Measurements from ENCODE around the gene ARHGAP15. TPM values are rescaled to one million over a fixed set of nuclear protein-coding genes. Genes with fewer than 3 reads are reported as not detected.

Gene ARHGAP15
- total RNA-seq, 1 donor from 2014 or later = 6.8 TPM

- DNase-seq (ENCODE audit: low spot score) = no peak
- intact Hi-C loops (cut with DNase I) = no loop called here
Measured at GRCh38 chr2:143491131-143491530, 361.9 kb downstream of the ARHGAP15 start.

GRCh38 chr2:143493339-143493738, 364.1 kb downstream of the ARHGAP15 start:
- intact Hi-C loops (cut with DNase I) = no loop called here
- no peak for DNase-seq (ENCODE audit: low spot score)

GRCh38 chr2:143497726-143498125, 368.5 kb downstream of the ARHGAP15 start:
- intact Hi-C loops (cut with DNase I) = no loop called here

GRCh38 chr2:143498496-143498895, 369.3 kb downstream of the ARHGAP15 start:
- DNase-seq (ENCODE audit: low spot score) = no peak
- intact Hi-C loops (cut with DNase I) = no loop called here

More at GRCh38 chr2:143497726-143498125, 368.5 kb downstream of the ARHGAP15 start:
- no peak for DNase-seq (ENCODE audit: low spot score)

- intact Hi-C loops (cut with DNase I) = no loop called here
- DNase-seq (ENCODE audit: low spot score) = no peak
Measured at GRCh38 chr2:143499061-143499460, 369.8 kb downstream of the ARHGAP15 start.

GRCh38 chr2:143501106-143501676, 372.0 kb downstream of the ARHGAP15 start:
- no peak for DNase-seq (ENCODE audit: low spot score)
- intact Hi-C loops (cut with DNase I) = no loop called here

GRCh38 chr2:143503280-143503679, 374.1 kb downstream of the ARHGAP15 start:
- intact Hi-C loops (cut with DNase I) = no loop called here
- DNase-seq (ENCODE audit: low spot score) = no peak

GRCh38 chr2:143504397-143504796, 375.2 kb downstream of the ARHGAP15 start:
- no peak for DNase-seq (ENCODE audit: low spot score)
- intact Hi-C loops (cut with DNase I) = no loop called here

GRCh38 chr2:143505542-143505941, 376.3 kb downstream of the ARHGAP15 start:
- no peak for DNase-seq (ENCODE audit: low spot score)
- intact Hi-C loops (cut with DNase I) = no loop called here

- DNase-seq (ENCODE audit: low spot score) = no peak
- intact Hi-C loops (cut with DNase I) = no loop called here
Measured at GRCh38 chr2:143513081-143513480, 383.9 kb downstream of the ARHGAP15 start.

GRCh38 chr2:143514413-143514812, 385.2 kb downstream of the ARHGAP15 start:
- intact Hi-C loops (cut with DNase I) = no loop called here
- no peak for DNase-seq (ENCODE audit: low spot score)

- intact Hi-C loops (cut with DNase I) = no loop called here
- DNase-seq (ENCODE audit: low spot score) = no peak
Measured at GRCh38 chr2:143515318-143515717, 386.1 kb downstream of the ARHGAP15 start.

- intact Hi-C loops (cut with DNase I) = no loop called here
- DNase-seq (ENCODE audit: low spot score) = no peak
Measured at GRCh38 chr2:143519521-143519920, 390.3 kb downstream of the ARHGAP15 start.

GRCh38 chr2:143521396-143521795, 392.2 kb downstream of the ARHGAP15 start:
- intact Hi-C loops (cut with DNase I) = no loop called here
- DNase-seq (ENCODE audit: low spot score) = no peak

GRCh38 chr2:143522699-143523098, 393.5 kb downstream of the ARHGAP15 start:
- intact Hi-C loops (cut with DNase I) = no loop called here
- DNase-seq (ENCODE audit: low spot score) = no peak

GRCh38 chr2:143524119-143524553, 394.9 kb downstream of the ARHGAP15 start:
- intact Hi-C loops (cut with DNase I) = no loop called here
- no peak for DNase-seq (ENCODE audit: low spot score)

- intact Hi-C loops (cut with DNase I) = no loop called here
- no peak for DNase-seq (ENCODE audit: low spot score)
Measured at GRCh38 chr2:143524559-143525401, 395.6 kb downstream of the ARHGAP15 start.

- DNase-seq (ENCODE audit: low spot score) = no peak
- intact Hi-C loops (cut with DNase I) = no loop called here
Measured at GRCh38 chr2:143525402-143525860, 396.2 kb downstream of the ARHGAP15 start.

- no peak for DNase-seq (ENCODE audit: low spot score)
- intact Hi-C loops (cut with DNase I) = no loop called here
Measured at GRCh38 chr2:143526498-143526897, 397.3 kb downstream of the ARHGAP15 start.

GRCh38 chr2:143528021-143528420, 398.8 kb downstream of the ARHGAP15 start:
- intact Hi-C loops (cut with DNase I) = no loop called here
- no peak for DNase-seq (ENCODE audit: low spot score)

GRCh38 chr2:143529118-143529720, 400.0 kb downstream of the ARHGAP15 start:
- DNase-seq (ENCODE audit: low spot score) = no peak
- intact Hi-C loops (cut with DNase I) = no loop called here
